Osteocyte (in vitro differentiated cells): Measurements from ENCODE around the gene KRT86. TPM values are rescaled to one million over a fixed set of nuclear protein-coding genes. Genes with fewer than 3 reads are reported as not detected.

Source experiments
- DNase-seq: peaks from one replicate; pipeline ENCODE4 v3.0.0; 2021; ENCODE audit warnings: mixed read lengths; ENCODE audit not compliant: unreplicated experiment; ENCODE audit errors: extremely low spot score
- H3K27ac Mint-ChIP-seq: one replicate; pipeline ENCODE4 v1.8.0; 2021; ENCODE audit warnings: mild to moderate bottlenecking, mixed read lengths; ENCODE audit not compliant: unreplicated experiment
- H3K27me3 Mint-ChIP-seq: one replicate; pipeline ENCODE4 v1.8.0; 2021; ENCODE audit warnings: mixed read lengths; ENCODE audit not compliant: unreplicated experiment
- H3K36me3 Mint-ChIP-seq: one replicate; pipeline ENCODE4 v1.8.0; 2021; ENCODE audit warnings: mixed read lengths; ENCODE audit not compliant: unreplicated experiment
- H3K4me1 Mint-ChIP-seq: one replicate; pipeline ENCODE4 v1.8.0; 2021; ENCODE audit warnings: mixed read lengths; ENCODE audit not compliant: unreplicated experiment
- H3K4me3 Mint-ChIP-seq: one replicate; pipeline ENCODE4 v1.8.0; 2021; ENCODE audit warnings: mild to moderate bottlenecking, moderate library complexity, mixed read lengths; ENCODE audit not compliant: unreplicated experiment
- H3K9me3 Mint-ChIP-seq: one replicate; pipeline ENCODE4 v1.8.0; 2021; ENCODE audit warnings: mixed read lengths; ENCODE audit not compliant: unreplicated experiment
- total RNA-seq: library from RNA; stranded (reverse); gene quantifications from 2 replicates; pipeline ENCODE4 v1.2.1, GENCODE V29; 2021
- TF ChIP-seq, protein P1 (sequence below): fragments of 200-600 bp; sonication (generic); IDR thresholded peaks from 2 replicates; pipeline ENCODE4 v1.5.0; 2021; ENCODE audit warnings: antibody characterized with exemption, mild to moderate bottlenecking, moderate library complexity

Gene KRT86
- total RNA-seq, 1 donor from 2014 or later: 0.24 TPM

DNA sequence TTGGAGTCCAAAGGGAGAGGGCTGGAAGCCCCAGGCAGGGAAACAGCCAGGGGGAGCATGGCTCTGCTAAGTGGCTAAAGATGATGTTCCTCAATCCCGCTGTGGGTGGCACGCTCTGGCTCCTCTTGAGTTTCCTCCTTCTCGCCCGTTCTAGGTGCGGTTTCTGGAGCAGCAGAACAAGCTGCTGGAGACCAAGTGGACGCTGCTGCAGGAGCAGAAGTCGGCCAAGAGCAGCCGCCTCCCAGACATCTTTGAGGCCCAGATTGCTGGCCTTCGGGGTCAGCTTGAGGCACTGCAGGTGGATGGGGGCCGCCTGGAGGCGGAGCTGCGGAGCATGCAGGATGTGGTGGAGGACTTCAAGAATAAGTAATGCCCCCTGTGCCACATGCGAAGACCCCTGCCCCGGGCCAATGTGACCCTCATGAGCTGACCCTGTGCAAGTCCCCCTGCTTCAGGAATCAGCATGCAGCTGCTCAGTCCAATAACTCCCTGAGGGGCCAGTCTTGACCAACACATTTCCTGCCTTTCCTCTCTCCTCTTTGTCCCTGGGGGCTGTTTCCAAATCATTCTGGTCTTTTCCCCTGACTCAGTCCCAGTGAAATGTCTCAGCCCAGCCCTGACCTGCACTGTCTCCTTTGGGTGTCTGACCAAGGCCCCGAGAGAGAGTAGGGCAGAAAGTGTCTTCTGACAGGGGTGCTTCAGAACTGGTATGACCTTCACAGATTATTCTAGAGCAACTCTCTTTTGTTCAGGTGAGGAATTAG lies 39.3 kb upstream of the KRT86 start:
- H3K4me3 Mint-ChIP-seq: no peak overlapping the region
- H3K27me3 Mint-ChIP-seq: no peaks in the 10 kb centered on the region
- H3K9me3 Mint-ChIP-seq: no peaks in the 10 kb centered on the region
- DNase-seq: no peak
- H3K27ac Mint-ChIP-seq: peak overlapping the region; percentile 75
- no peaks in the 10 kb centered on the region for H3K36me3 Mint-ChIP-seq
- TF ChIP-seq, protein P1, sequence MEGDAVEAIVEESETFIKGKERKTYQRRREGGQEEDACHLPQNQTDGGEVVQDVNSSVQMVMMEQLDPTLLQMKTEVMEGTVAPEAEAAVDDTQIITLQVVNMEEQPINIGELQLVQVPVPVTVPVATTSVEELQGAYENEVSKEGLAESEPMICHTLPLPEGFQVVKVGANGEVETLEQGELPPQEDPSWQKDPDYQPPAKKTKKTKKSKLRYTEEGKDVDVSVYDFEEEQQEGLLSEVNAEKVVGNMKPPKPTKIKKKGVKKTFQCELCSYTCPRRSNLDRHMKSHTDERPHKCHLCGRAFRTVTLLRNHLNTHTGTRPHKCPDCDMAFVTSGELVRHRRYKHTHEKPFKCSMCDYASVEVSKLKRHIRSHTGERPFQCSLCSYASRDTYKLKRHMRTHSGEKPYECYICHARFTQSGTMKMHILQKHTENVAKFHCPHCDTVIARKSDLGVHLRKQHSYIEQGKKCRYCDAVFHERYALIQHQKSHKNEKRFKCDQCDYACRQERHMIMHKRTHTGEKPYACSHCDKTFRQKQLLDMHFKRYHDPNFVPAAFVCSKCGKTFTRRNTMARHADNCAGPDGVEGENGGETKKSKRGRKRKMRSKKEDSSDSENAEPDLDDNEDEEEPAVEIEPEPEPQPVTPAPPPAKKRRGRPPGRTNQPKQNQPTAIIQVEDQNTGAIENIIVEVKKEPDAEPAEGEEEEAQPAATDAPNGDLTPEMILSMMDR: no peak
- peaks cover 69% of the 10 kb centered on the region for H3K4me1 Mint-ChIP-seq

DNA sequence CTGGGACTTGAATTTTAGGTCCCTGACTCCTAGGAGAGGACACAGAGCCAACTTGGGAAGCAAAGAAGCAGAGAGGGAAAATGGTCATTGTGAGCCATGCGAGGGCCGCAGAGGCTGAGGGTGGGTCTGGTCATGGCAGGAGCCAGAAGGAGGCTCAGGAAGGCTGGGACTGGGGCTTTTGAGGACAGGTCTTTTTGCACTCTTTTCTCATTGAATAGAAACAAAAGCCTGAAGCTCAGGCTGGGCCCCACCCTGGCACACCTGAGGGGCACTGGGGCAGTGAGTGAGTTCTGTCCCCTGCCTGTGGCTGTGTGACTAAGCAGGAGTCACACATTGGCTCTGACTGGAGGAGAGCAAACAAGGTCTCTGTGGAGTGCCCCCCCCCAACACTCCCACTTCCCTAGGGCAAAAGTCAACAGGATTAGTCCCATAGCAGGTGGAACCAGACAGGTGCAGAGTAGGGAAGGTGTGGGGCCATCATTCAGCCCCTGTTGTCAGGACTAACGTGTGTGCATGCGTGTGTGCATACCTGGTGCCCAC lies 38.6 kb upstream of the KRT86 start:
- Mint-ChIP-seq H3K27ac (no peak overlapping the region), H3K36me3 (no peaks in the 10 kb centered on the region), H3K4me3 (no peak overlapping the region), H3K4me1 (peaks cover 62% of the 10 kb centered on the region), H3K9me3 (no peaks in the 10 kb centered on the region), H3K27me3 (no peaks in the 10 kb centered on the region)
- TF ChIP-seq, protein P1: no peak
- no peak for DNase-seq

DNA sequence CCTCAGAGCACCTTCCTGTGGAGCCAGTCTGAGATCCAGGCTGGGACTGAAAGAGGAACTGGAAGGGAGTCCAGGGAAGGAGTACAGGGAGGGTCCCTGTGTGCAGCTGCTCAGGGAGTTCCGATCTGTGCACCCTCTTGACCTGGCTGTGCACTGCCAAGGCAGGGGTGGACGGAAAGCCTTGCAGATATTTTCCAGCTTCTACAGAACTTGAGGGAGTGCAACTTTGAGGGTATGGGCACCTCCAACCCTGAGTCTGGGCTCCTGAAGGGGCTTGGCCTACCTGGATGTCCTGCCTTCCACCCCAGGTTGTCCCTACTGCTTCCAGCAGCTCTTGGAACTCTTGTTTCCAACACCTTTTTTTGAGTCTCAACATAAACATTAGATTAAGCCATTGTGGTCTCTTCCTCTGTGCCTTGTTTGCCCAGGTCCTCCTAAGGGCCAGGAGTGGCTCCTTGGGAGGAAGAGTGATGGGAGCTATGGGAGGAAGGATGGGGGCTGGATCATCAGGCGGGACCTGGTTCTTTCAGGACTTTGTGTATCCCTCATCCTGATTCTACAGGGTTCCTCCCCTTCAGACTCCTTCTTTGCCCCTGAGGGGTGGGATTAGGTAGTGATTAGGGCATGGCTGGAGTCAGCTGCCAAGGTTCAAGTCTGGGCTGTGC lies 37.9 kb upstream of the KRT86 start:
- H3K4me1 Mint-ChIP-seq: peaks cover 59% of the 10 kb centered on the region
- TF ChIP-seq, protein P1: no peak
- H3K27ac Mint-ChIP-seq: no peak overlapping the region
- no peaks in the 10 kb centered on the region for H3K27me3 Mint-ChIP-seq
- no peaks in the 10 kb centered on the region for H3K9me3 Mint-ChIP-seq
- no peaks in the 10 kb centered on the region for H3K36me3 Mint-ChIP-seq
- no peak overlapping the region for H3K4me3 Mint-ChIP-seq
- DNase-seq: no peak

DNA sequence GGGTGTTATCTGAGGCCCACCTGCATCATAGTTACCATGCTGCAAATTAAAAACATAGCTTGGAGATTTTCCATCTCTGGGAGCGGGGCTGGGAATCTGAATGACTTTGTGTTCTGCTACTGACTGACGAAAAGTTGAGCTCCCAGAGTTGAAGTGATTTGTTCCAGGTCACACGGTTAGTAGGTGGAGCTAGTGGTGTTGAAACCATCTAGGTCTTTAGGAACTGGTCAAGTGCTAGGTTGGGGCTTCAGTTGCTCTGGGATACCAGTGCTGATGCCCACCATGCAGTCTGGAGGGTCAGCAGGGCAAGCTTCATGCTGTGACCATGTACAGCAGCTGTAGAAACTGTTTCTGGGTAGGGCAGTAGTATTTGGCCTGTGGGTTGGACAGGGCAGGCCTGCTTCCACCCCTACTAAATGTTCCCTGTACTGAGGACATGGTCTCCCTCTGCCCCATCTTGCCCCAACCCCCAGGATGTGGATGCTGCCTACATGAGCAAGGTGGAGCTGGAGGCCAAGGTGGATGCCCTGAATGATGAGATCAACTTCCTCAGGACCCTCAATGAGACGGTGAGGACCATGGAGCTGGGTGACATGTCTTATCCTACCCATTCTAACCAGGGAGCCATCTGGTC lies 36.1 kb upstream of the KRT86 start:
- Mint-ChIP-seq H3K4me3 (no peak overlapping the region), H3K9me3 (no peaks in the 10 kb centered on the region), H3K27ac (peak overlapping the region; percentile 16), H3K27me3 (no peaks in the 10 kb centered on the region), H3K36me3 (no peaks in the 10 kb centered on the region), H3K4me1 (peaks cover 52% of the 10 kb centered on the region)
- DNase-seq: no peak
- TF ChIP-seq, protein P1: no peak
